ENCODE measurements around the gene EDN2. TPM values are rescaled to one million over a fixed set of nuclear protein-coding genes. Genes with fewer than 3 reads are reported as not detected.

EDN2 gene
- total and polyA plus RNA-seq, 3 experiments from 2014 or later, result not detected

- Mint-ChIP-seq H3K27ac (no peak overlapping the region), H3K9me3 (peaks cover 0 to 18% (median 11%) of the 10 kb centered on the region in 5 donors), H3K27me3 (peaks cover 21 to 27% of the 10 kb centered on the region in 2 donors), H3K36me3 (no peaks in the 10 kb centered on the region), H3K4me1 (no peaks in the 10 kb centered on the region), H3K4me3 (no peak overlapping the region)
- ChIA-PET POLR2A (no interaction called here), CTCF (interaction anchor here (1.0 kb wide), 1 partner anchor 11 kb away, joined by 3 read pairs; no protein-coding TSS in a partner anchor)
- H3K4me3 ChIP-seq (ENCODE audit: low read length), result no peak overlapping the region
- no peaks in the 10 kb centered on the region for H3K4me1 ChIP-seq (ENCODE audit: insufficient read depth, low read length)
- DNase-seq, result no peak
- no peaks in the 10 kb centered on the region for H3K27me3 ChIP-seq (ENCODE audit: insufficient read depth, low read length, poor library complexity, severe bottlenecking)
- H3K36me3 ChIP-seq (ENCODE audit: insufficient read depth, low read length), result no peaks in the 10 kb centered on the region
- peaks cover 8% of the 10 kb centered on the region for H3K9me3 ChIP-seq (ENCODE audit: low read length)
- H3K27ac ChIP-seq (ENCODE audit: low read depth, low read length), result no peak overlapping the region
Measured at GRCh38 chr1:41444246-41444645, 40.2 kb downstream of the EDN2 start.

GRCh38 chr1:41442697-41443251 is 41.7 kb downstream of the EDN2 start:
- Histone ChIP-seq H3K4me1 (ENCODE audit: insufficient read depth, low read length) (no peaks in the 10 kb centered on the region), H3K27me3 (ENCODE audit: insufficient read depth, low read length, poor library complexity, severe bottlenecking) (no peaks in the 10 kb centered on the region), H3K36me3 (ENCODE audit: insufficient read depth, low read length) (no peaks in the 10 kb centered on the region), H3K9me3 (ENCODE audit: low read length) (peaks cover 8% of the 10 kb centered on the region), H3K4me3 (ENCODE audit: low read length) (no peak overlapping the region), H3K27ac (ENCODE audit: low read depth, low read length) (no peak overlapping the region)
- H3K9me3 Mint-ChIP-seq, result peaks cover 0 to 18% (median 11%) of the 10 kb centered on the region in 5 donors
- H3K27ac Mint-ChIP-seq, result no peak overlapping the region
- no peak overlapping the region for H3K4me3 Mint-ChIP-seq
- no peaks in the 10 kb centered on the region for H3K36me3 Mint-ChIP-seq
- CTCF ChIA-PET, result no interaction called here
- peaks cover 23 to 29% of the 10 kb centered on the region in 2 donors for H3K27me3 Mint-ChIP-seq
- POLR2A ChIA-PET, result no interaction called here
- DNase-seq, result no peak
- no peaks in the 10 kb centered on the region for H3K4me1 Mint-ChIP-seq

- no peak overlapping the region for H3K27ac ChIP-seq (ENCODE audit: low read depth, low read length)
- no peak overlapping the region for H3K27ac Mint-ChIP-seq
- H3K36me3 ChIP-seq (ENCODE audit: insufficient read depth, low read length), result no peaks in the 10 kb centered on the region
- peaks cover 8% of the 10 kb centered on the region for H3K9me3 ChIP-seq (ENCODE audit: low read length)
- H3K4me1 Mint-ChIP-seq, result no peaks in the 10 kb centered on the region
- no peak for DNase-seq
- peaks cover 17 to 41% of the 10 kb centered on the region in 2 donors for H3K27me3 Mint-ChIP-seq
- CTCF ChIA-PET, result no interaction called here
- H3K9me3 Mint-ChIP-seq, result peaks cover 0 to 16% (median 11%) of the 10 kb centered on the region in 5 donors
- no peak overlapping the region for H3K4me3 Mint-ChIP-seq
- no peaks in the 10 kb centered on the region for H3K4me1 ChIP-seq (ENCODE audit: insufficient read depth, low read length)
- no peaks in the 10 kb centered on the region for H3K36me3 Mint-ChIP-seq
- H3K27me3 ChIP-seq (ENCODE audit: insufficient read depth, low read length, poor library complexity, severe bottlenecking), result no peaks in the 10 kb centered on the region
- POLR2A ChIA-PET, result no interaction called here
- H3K4me3 ChIP-seq (ENCODE audit: low read length), result no peak overlapping the region
Measured at GRCh38 chr1:41440321-41441085, 44.0 kb downstream of the EDN2 start.

GRCh38 chr1:41439234-41439633 is 45.2 kb downstream of the EDN2 start:
- no peak for DNase-seq
- H3K9me3 Mint-ChIP-seq, result peaks cover 0 to 3% (median under 1%) of the 10 kb centered on the region in 5 donors
- H3K4me3 Mint-ChIP-seq, result no peak overlapping the region
- peaks cover 12 to 53% of the 10 kb centered on the region in 2 donors for H3K27me3 Mint-ChIP-seq
- H3K27ac Mint-ChIP-seq, result no peak overlapping the region
- no peaks in the 10 kb centered on the region for H3K36me3 Mint-ChIP-seq
- POLR2A ChIA-PET, result no interaction called here
- H3K4me3 ChIP-seq (ENCODE audit: low read length), result no peak overlapping the region
- no peaks in the 10 kb centered on the region for H3K27me3 ChIP-seq (ENCODE audit: insufficient read depth, low read length, poor library complexity, severe bottlenecking)
- no peaks in the 10 kb centered on the region for H3K4me1 ChIP-seq (ENCODE audit: insufficient read depth, low read length)
- no peak overlapping the region for H3K27ac ChIP-seq (ENCODE audit: low read depth, low read length)
- H3K4me1 Mint-ChIP-seq, result no peaks in the 10 kb centered on the region
- CTCF ChIA-PET, result no interaction called here
- no peaks in the 10 kb centered on the region for H3K36me3 ChIP-seq (ENCODE audit: insufficient read depth, low read length)
- peaks cover under 1% of the 10 kb centered on the region for H3K9me3 ChIP-seq (ENCODE audit: low read length)

- POLR2A ChIA-PET, result no interaction called here
- no peaks in the 10 kb centered on the region for H3K4me1 Mint-ChIP-seq
- H3K36me3 ChIP-seq (ENCODE audit: insufficient read depth, low read length), result no peaks in the 10 kb centered on the region
Measured at GRCh38 chr1:41438711-41439110, 45.8 kb downstream of the EDN2 start.

GRCh38 chr1:41437011-41437355 is 47.5 kb downstream of the EDN2 start:
- peaks cover 11 to 64% of the 10 kb centered on the region in 2 donors for H3K27me3 Mint-ChIP-seq
- H3K9me3 ChIP-seq (ENCODE audit: low read length), result no peaks in the 10 kb centered on the region
- no peak overlapping the region for H3K27ac ChIP-seq (ENCODE audit: low read depth, low read length)
- H3K9me3 Mint-ChIP-seq, result no peaks in the 10 kb centered on the region
- no peak for DNase-seq
- ChIA-PET POLR2A (no interaction called here), CTCF (no interaction called here)
- H3K27ac Mint-ChIP-seq, result no peak overlapping the region
- H3K36me3 ChIP-seq (ENCODE audit: insufficient read depth, low read length), result no peaks in the 10 kb centered on the region
- H3K4me1 ChIP-seq (ENCODE audit: insufficient read depth, low read length), result no peaks in the 10 kb centered on the region
- H3K4me1 Mint-ChIP-seq, result no peaks in the 10 kb centered on the region
- no peaks in the 10 kb centered on the region for H3K36me3 Mint-ChIP-seq
- no peaks in the 10 kb centered on the region for H3K27me3 ChIP-seq (ENCODE audit: insufficient read depth, low read length, poor library complexity, severe bottlenecking)
- no peak overlapping the region for H3K4me3 Mint-ChIP-seq
- no peak overlapping the region for H3K4me3 ChIP-seq (ENCODE audit: low read length)

More at GRCh38 chr1:41438711-41439110, 45.8 kb downstream of the EDN2 start:
- Mint-ChIP-seq H3K9me3 (no peaks in the 10 kb centered on the region), H3K36me3 (no peaks in the 10 kb centered on the region), H3K27me3 (peaks cover 11 to 58% of the 10 kb centered on the region in 2 donors), H3K4me3 (no peak overlapping the region), H3K27ac (no peak overlapping the region)
- H3K27ac ChIP-seq (ENCODE audit: low read depth, low read length), result no peak overlapping the region
- H3K4me3 ChIP-seq (ENCODE audit: low read length), result no peak overlapping the region
- CTCF ChIA-PET, result no interaction called here
- H3K27me3 ChIP-seq (ENCODE audit: insufficient read depth, low read length, poor library complexity, severe bottlenecking), result no peaks in the 10 kb centered on the region
- no peaks in the 10 kb centered on the region for H3K4me1 ChIP-seq (ENCODE audit: insufficient read depth, low read length)
- DNase-seq, result no peak
- no peaks in the 10 kb centered on the region for H3K9me3 ChIP-seq (ENCODE audit: low read length)

GRCh38 chr1:41436281-41437010 is 48.0 kb downstream of the EDN2 start:
- no peak for DNase-seq
- Histone ChIP-seq H3K36me3 (ENCODE audit: insufficient read depth, low read length) (no peaks in the 10 kb centered on the region), H3K27ac (ENCODE audit: low read depth, low read length) (no peak overlapping the region), H3K27me3 (ENCODE audit: insufficient read depth, low read length, poor library complexity, severe bottlenecking) (no peaks in the 10 kb centered on the region), H3K9me3 (ENCODE audit: low read length) (no peaks in the 10 kb centered on the region), H3K4me1 (ENCODE audit: insufficient read depth, low read length) (no peaks in the 10 kb centered on the region), H3K4me3 (ENCODE audit: low read length) (no peak overlapping the region)
- peaks cover 13 to 64% of the 10 kb centered on the region in 2 donors for H3K27me3 Mint-ChIP-seq
- H3K4me1 Mint-ChIP-seq, result no peaks in the 10 kb centered on the region
- ChIA-PET POLR2A (no interaction called here), CTCF (no interaction called here)
- no peaks in the 10 kb centered on the region for H3K9me3 Mint-ChIP-seq
- no peak overlapping the region for H3K27ac Mint-ChIP-seq
- no peaks in the 10 kb centered on the region for H3K36me3 Mint-ChIP-seq
- no peak overlapping the region for H3K4me3 Mint-ChIP-seq

GRCh38 chr1:41435570-41436178 is 48.8 kb downstream of the EDN2 start:
- ChIA-PET CTCF (no interaction called here), POLR2A (no interaction called here)
- H3K27ac ChIP-seq (ENCODE audit: low read depth, low read length), result no peak overlapping the region
- no peaks in the 10 kb centered on the region for H3K36me3 Mint-ChIP-seq
- H3K36me3 ChIP-seq (ENCODE audit: insufficient read depth, low read length), result no peaks in the 10 kb centered on the region
- no peak overlapping the region for H3K4me3 ChIP-seq (ENCODE audit: low read length)
- H3K9me3 ChIP-seq (ENCODE audit: low read length), result no peaks in the 10 kb centered on the region
- no peaks in the 10 kb centered on the region for H3K4me1 ChIP-seq (ENCODE audit: insufficient read depth, low read length)
- no peak overlapping the region for H3K4me3 Mint-ChIP-seq
- no peaks in the 10 kb centered on the region for H3K4me1 Mint-ChIP-seq
- no peak overlapping the region for H3K27ac Mint-ChIP-seq
- H3K27me3 ChIP-seq (ENCODE audit: insufficient read depth, low read length, poor library complexity, severe bottlenecking), result no peaks in the 10 kb centered on the region
- H3K9me3 Mint-ChIP-seq, result no peaks in the 10 kb centered on the region
- no peak for DNase-seq
- H3K27me3 Mint-ChIP-seq, result peaks cover 13 to 57% of the 10 kb centered on the region in 2 donors

Data from CD8-positive, alpha-beta memory T cell (primary cell).